NCI-H526 (cell line): ENCODE data around the gene CPNE9.

Experiments
- DNase-seq, 2 experiments: peaks; one replicate each; lab custom pipeline; 2025; lab: John Stamatoyannopoulos, UW

Gene CPNE9

GRCh38 chr3:9687514-9687913 is 16.1 kb upstream of the CPNE9 start:
- no peak for DNase-seq

- no peak for DNase-seq
These were observed 14.7 kb upstream of the CPNE9 start for GRCh38 chr3:9688961-9689360.

- DNase-seq, result no peak
These were observed 13.9 kb upstream of the CPNE9 start for GRCh38 chr3:9689757-9690156.

- DNase-seq, result no peak
These were observed 12.9 kb upstream of the CPNE9 start for GRCh38 chr3:9690451-9691450.

- DNase-seq, result no peak
These were observed 12.0 kb upstream of the CPNE9 start for GRCh38 chr3:9691636-9692035.

- no peak for DNase-seq
These were observed 11.2 kb upstream of the CPNE9 start for GRCh38 chr3:9692416-9692815.

DNA sequence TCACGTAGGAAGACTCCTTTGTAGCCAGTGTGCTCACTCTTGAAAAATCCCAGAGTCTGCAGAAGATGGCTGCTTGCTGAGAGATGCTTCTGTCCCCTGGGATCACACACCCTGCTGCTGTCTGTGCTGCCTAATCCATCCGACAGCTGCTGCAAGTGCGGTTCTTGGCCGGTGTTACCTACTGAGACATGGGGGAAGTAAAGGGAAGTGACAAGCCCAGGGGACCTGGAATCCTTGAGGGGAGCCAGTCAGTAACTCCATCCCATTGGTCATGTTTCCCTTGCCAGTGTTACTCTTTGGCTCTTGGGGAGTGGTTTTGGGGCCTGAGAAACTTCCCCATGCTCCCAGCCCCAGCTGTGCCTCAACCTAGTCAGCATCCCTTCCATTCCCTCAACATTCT is 8.3 kb upstream of the CPNE9 start:
- no peak for DNase-seq

DNA sequence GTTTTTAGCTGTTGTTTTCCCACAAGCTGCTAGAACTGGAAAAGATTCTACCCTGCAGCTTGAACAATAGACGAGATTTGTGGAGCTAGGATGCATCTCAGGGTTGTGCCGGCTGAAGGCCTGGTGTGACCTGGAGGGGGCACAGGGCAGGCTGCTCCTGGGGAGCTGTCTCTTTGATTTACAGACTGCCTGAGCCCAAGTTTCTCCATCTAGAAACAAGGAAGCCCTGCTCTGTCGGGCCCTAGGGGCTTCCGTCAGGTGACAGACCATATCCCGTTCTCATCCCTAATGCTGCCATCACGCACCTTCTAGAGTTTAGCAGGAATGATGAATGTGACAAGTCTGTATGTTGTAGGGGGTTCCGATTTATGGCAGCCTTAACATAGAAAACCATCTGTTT is 7.9 kb upstream of the CPNE9 start:
- no peak for DNase-seq

GRCh38 chr3:9696480-9697220 is 7.0 kb upstream of the CPNE9 start:
- no peak for DNase-seq

DNA sequence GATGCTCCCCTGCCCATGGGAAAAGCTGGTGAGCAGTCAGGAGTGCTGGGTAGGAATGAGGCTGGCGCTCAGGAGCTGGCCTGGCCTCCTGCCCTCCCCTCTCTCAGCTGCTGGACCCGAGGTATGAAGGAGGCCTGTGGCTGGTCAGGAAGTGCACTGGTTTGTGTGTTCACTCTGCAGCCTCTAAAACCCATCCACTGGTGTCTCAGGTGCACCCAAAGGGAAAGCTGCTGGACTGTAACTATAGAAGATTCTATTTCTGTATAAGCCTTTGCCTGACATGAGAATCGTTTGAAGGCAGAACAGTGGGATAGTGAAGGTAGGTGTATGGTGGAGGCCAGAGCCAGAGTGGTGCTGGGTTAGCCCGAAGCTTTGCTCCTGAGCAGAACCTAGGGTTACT is 5.7 kb upstream of the CPNE9 start:
- no peak for DNase-seq

DNA sequence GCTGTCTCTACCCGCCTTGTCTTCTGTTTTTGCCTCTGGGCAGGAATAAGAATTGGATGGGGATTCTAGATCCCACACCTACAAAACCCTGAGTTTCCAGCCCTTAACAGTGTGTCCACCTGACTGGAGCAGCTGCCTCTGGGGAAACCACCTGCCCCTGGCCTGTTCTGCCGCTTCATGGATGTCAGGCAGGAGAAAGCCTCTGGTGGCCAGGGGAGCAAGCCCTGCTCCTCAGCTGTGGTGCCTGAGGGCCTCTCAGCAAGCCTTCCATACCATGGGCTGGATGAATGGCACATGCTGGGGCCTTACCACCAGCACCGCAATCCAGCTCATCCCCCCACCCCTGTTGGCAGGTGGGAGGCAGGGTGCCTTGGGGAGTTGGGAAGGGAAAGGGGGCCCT is 5.3 kb upstream of the CPNE9 start:
- DNase-seq, result no peak

DNA sequence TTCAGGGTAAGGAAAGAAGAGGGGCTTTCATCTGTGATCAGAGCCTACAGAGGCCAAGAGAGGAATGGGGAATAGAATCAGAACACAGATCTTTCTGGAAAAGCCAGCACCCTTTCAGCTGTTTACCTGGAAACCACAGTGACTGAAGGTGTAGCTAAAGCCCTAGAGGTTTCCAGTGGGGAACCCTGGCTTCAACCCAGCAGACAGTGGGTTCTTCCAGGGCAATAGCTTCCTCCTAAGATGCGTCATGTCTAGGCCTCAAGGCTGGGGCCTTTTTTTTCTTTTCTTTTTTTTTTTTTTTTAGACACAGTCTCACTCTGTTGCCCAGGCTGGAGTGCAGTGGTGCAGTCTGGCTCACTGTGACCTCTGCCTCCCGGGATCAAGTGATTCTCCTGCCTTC is 3.1 kb upstream of the CPNE9 start:
- DNase-seq, result no peak

- DNase-seq, result no peak
These were observed 2.6 kb upstream of the CPNE9 start for GRCh38 chr3:9701006-9701405.

- DNase-seq, result no peak
These were observed 1.9 kb upstream of the CPNE9 start for GRCh38 chr3:9701711-9702110.

DNA sequence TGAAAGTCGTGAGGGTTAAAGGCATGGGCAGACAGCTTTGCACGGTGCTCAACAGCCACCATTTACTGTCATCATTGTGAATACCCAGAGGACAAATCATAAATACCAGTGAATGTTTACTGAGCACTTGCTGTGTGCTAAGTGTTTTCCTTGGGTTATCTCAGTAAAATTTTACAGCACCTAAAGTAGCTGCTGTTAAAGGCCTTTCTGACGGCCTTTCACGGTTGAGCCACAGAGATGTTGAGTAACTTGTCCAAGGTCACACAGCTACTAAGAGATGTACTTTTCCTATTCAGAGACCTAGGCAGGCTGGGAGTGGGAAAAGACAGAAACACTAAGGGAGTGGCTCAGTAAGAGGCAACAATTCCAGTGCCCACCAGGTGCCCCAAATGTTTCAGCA is 393 bp upstream of the CPNE9 start:
- DNase-seq, result no peak

DNA sequence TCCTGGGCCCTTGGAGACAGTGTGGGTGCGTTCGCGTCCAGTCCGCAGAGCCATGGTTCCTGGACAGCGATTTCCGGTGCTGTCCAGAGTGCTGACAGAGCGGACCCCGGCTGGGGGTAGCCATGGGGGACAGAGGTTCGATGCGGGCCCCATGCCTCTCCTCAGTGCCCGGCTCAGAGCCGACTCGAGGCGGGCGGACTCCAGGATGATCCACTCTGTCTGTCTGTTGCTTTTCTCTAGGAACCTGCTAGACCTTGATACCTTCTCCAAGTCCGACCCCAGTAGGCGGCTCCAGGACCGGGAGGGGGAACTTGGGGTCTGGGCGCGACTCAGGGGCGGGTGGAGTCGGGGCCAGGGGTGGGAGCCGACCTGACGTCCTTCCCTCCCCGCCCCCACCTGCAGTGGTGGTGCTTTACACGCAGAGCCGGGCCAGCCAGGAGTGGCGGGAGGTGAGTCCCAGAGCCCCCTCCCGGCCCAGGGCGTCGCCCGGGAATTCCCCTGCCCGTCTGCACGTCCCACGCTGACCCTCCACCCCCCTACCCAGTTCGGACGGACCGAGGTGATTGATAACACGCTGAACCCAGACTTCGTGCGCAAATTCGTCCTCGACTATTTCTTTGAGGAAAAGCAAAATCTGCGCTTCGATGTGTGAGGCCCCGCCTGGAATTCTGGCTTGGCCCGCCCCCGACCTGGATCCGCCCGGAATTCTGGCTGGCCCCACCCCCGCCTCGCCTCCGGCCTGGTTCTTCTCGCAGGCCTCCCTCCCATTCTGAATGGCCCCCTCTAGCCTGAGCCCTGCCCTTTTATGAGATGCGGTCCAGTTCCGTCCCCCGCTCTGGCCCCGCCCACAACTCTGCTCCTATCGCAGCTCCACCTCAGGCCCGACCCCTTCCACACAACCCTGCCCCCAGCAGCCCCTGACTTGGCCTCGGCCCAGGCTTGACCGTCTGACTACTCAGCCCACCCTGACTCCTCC is 1.0 kb downstream of the CPNE9 start:
- peak; percentile 16 to 67 for DNase-seq

DNA sequence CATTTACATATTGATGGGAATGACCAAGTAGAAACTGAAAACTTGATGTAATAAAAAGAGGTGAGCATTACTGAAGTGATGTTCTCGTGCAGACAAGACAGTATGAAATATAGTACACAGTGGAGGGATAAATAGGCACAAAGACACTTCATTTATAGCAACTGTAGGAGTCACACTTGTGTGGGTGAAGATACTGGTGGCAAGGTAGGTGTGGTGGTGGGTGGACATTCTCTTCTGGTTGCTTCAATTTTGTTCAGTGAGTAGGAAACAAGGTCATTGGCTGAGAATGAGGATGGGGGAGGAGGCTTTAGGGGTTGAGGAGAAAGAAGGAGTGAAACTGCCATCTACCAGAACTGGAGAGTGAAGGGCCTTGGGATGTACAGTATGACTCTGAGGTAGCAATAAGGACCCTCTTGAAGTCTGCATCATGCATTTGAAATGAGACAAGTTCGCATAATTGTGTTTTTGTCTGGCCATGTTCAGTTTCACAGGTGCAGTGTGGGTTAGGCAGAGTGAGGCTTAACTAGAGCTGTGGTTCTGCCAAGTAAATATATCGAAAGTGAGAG is 6.6 kb downstream of the CPNE9 start:
- DNase-seq, result no peak

- no peak for DNase-seq
These were observed 8.8 kb downstream of the CPNE9 start for GRCh38 chr3:9712415-9712814.

GRCh38 chr3:9713142-9713541 is 9.5 kb downstream of the CPNE9 start:
- DNase-seq, result no peak

GRCh38 chr3:9715136-9715535 is 11.5 kb downstream of the CPNE9 start:
- DNase-seq, result peak in 1 of 2 experiments; percentile 52

- no peak for DNase-seq
These were observed 12.3 kb downstream of the CPNE9 start for GRCh38 chr3:9715764-9716437.
